ENCODE measurements around the gene CLASP1.

DNA sequence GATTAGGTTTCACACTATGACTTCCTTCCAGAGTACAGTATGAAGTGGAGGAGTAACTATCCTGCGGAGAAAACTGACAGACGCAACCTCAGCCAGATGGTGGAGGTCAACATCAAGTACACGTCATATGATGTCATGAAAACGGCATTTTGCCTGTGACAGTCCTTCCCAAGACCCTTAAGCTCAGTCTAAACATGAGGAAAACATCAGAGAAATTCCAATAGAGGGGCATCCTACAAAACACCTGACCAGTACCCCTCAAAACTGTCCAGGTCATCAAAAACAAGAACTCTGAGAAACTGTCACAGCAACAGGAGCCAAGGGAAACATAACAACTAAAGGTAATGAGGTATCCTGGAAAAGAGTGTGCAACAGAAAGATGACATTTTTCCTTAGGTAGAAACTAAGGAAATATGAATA is 116.9 kb downstream of the CLASP1 start:
- TF ChIP-seq POLR2A (IDR thresholded peaks at IDR 0.05) (no peak), EP300 (IDR thresholded peaks at IDR 0.05) (no peak)
- TF ChIP-seq, protein P1, sequence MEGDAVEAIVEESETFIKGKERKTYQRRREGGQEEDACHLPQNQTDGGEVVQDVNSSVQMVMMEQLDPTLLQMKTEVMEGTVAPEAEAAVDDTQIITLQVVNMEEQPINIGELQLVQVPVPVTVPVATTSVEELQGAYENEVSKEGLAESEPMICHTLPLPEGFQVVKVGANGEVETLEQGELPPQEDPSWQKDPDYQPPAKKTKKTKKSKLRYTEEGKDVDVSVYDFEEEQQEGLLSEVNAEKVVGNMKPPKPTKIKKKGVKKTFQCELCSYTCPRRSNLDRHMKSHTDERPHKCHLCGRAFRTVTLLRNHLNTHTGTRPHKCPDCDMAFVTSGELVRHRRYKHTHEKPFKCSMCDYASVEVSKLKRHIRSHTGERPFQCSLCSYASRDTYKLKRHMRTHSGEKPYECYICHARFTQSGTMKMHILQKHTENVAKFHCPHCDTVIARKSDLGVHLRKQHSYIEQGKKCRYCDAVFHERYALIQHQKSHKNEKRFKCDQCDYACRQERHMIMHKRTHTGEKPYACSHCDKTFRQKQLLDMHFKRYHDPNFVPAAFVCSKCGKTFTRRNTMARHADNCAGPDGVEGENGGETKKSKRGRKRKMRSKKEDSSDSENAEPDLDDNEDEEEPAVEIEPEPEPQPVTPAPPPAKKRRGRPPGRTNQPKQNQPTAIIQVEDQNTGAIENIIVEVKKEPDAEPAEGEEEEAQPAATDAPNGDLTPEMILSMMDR (IDR thresholded peaks at IDR 0.05), result no peak

Data from stomach (tissue), 4 donors.